OCI-LY1 (cell line): ENCODE data around the gene FN1.

Source experiments
- CTCF ChIP-seq: fragments of 200-600 bp; sonication (generic), shearing (Covaris generic); IDR thresholded peaks from 2 replicates; pipeline ENCODE4 v1.5.1; 2017; ENCODE audit warnings: mild to moderate bottlenecking, antibody characterized with exemption, low read length, moderate library complexity, mixed read lengths
- EZH2 ChIP-seq: fragments of 200-600 bp; sonication (generic), shearing (Covaris generic); IDR thresholded peaks from 2 replicates; pipeline ENCODE4 v1.8.0; 2017; ENCODE audit warnings: borderline replicate concordance, mixed run types, mild to moderate bottlenecking, antibody characterized with exemption, low read length, moderate library complexity, mixed read lengths

GRCh38 chr2:215380699-215381098 lies 55.2 kb downstream of the FN1 start:
- TF ChIP-seq CTCF, result no peak
- TF ChIP-seq EZH2, result no peak
